HG03575 (cell line): ENCODE data around the gene PDE4D.
"Not testable (repeated sequence)": the region's sequence is repeated elsewhere in the genome, so short reads cannot be mapped to it uniquely, and the experiment has no call there.

Experiments used
- ATAC-seq: cut with Tn5 transposase; IDR thresholded peaks from one replicate; pipeline ENCODE4 v1.9.1; 2021; ENCODE audit not compliant: unreplicated experiment, insufficient number of reproducible peaks, low FRiP score; ENCODE audit errors: extremely low read depth

The PDE4D gene

DNA sequence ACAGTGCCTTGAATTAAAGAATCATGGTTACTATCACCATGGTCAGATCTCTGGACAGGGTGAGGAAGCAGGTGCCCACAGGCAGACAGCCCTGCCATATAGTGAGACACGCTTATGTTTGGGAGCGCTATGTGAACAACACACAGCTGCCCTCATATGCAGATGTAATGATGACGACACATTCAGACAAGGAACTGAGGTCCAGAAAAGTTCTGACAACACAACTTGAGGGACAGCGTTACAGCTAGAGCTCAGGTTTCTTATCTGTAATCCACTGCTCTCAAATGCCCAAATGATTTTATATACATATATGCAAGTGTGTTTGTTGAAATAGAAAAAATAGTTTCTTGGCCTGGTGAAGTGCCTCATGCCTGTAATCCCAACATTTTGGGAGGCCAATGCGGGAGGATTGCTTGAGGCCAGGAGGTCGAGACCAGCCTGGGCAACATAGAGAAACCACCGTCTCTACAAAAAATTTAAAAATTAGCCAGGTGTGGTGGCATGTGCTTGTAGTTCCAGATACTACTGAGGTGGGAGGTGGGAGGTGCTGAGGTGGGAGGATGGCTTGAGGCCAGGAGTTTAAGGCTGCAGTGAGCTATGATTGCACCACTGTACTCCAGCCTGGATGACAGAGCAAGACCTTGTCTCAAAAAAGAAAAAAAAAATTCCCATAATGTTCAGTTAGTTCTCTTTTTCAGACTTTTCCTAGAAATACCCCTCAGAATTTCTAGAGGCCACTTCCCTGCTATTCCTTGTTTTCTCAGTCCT is 887.4 kb downstream of the PDE4D start:
- no peak for ATAC-seq

DNA sequence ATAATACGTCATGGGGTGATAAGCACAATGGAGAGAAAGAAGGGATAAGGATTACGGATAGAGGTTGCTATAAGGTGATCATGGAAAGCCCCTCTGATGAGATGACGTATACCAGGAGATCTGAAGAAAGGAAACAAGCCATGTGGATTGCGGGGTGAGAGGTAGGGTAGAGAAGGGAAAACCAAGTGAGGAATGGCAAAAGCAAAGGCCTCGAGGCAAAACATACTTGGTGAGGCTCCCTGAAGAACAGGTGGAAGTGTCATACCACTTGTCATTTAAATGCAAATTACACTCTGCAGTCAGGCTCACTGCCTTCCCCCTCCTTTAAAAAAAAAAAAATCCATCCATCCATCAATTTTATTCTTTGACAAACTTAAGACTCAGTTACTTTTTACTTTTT is 889.9 kb downstream of the PDE4D start:
- no peak for ATAC-seq

DNA sequence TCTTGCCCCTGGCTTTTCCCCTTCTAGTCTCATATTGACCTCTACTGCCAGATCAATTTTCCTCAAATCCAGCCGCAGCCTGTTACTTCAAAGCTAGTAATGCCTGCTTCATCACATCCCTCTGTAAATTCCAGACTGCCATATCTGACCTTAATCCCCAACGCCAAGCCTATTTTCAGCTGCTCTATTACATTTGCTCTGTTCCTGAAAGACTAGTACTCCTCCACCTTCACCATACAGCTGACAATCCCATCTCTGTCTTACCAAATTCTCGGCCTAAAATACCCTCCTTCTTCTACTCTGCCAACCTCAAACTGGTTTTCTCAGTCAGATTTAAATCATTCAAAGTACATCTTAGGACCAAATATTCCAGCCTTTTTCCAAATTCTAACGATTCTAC is 890.4 kb downstream of the PDE4D start:
- ATAC-seq = no peak

DNA sequence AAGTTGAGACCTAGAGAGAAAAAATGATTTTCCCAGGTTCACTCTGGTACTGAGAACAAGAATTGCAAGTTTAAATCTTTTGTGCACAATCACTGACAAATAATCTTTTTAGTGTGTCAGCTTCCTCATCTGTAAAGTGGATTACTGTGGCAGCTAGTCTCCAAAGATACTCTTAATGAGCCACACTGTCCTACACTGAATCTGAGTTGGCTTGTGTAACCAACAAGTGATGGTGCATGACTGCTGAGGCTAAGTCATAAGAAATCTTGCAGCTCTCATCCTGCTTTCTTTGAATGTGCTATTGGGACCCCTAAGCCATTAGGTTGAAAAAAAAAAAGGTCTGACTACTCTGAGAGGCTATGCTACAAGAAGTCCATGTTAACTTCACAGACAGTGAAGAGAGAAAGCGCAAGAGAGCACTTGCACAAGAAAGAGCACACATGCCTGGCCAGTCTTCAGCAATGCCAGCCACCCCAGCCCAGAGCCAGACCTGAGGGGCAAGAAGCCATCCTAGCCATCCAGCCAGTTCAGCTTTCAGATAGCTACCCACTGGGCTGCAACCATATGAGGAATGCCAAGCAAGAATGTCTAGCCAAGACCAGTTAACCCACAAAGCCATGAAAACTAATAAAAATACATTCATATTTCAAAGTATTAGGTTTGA is 891.2 kb downstream of the PDE4D start:
- ATAC-seq = no peak

DNA sequence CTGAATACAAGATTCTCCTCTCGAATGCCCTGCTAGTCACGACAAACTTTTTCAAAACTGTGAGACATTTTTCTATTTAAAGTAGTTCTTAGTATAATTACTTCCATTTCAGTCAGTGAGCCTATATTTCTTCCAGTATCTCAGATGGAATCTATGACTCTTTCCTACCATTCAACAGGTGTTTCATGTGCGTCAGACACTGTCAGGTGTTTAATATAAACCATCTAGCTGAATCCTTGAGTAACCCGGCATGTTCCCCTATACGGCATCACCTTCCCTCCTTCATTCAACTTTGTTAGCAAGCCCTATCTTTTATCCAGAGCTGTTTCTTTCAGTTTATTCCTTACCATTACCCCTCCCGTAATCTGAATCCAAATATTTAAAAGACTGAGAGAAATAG is 891.8 kb downstream of the PDE4D start:
- ATAC-seq = no peak

DNA sequence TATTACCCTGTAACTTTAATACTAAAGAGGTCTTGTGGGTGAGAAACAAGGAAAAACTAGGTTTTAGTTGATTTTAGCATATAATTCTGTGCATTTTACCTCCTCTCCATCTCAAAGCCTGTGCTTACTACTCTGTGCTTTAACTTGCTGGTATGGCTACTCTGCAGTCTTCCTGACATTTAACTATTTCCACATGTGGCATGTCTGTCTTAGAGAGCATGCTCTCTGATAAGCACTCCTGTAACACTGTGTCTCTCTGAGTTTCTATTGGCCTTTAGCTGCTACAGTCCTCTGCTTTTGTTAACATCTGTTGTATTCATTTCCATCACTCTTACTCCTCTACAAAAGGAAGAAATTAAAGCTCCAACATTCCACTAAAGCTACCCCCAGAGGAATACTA is 892.4 kb downstream of the PDE4D start:
- ATAC-seq = no peak

DNA sequence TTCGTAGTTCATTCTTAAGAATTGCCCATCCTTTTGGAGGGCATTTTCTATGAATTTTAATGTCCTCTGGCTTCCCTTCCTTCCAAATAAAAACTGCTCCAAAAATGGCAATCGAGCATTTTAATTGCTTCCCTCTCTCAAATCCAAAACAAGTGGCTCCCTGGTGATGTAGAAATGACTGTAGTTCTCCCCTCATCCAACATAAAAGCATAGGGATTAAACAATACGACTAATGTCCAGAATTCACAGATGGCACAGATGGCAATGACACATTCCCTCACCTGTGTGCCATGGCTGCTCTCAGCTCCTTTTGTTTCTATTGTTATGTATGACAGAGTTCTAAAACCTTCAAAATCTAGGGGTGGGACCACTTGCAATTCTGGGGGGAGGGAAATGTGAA is 893.3 kb downstream of the PDE4D start:
- ATAC-seq = no peak

DNA sequence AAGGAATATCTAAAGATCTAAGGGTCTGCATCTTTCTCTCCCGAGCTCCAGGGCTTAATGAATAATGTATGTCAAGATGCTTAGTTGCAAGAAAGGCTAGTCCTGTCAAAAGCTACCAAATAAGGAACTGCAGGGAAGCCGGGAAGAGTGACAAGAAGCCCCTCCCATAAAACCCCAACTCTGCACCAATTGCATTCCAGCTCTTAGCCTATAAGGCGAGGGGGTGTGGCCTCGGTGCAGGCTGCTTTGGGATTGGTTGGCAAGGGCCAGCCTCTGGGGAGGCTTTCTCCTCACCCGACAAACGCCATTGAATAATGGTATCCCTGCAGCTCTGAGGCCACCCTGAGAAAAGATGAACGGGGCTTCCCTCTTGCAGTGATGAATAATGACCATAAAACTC is 893.7 kb downstream of the PDE4D start:
- no peak for ATAC-seq

DNA sequence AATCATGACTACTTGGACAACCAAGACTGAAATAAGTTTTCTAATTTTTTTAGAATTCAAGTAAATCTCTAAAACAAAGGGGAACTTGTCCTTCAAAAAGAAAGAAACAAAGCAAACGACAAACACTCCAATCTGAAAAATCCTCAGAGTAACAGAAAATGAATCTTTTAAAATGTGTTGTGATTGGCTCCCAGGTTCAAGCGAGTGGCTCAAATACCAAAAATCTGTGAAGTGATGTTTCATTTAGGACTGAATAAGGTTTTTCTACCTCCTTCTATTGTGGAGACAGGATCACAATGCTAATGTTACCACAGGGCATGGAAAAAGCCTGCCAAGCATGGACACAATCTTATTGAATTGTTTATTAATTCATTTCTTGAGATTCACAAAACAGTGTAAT is 895.0 kb downstream of the PDE4D start:
- no peak for ATAC-seq

DNA sequence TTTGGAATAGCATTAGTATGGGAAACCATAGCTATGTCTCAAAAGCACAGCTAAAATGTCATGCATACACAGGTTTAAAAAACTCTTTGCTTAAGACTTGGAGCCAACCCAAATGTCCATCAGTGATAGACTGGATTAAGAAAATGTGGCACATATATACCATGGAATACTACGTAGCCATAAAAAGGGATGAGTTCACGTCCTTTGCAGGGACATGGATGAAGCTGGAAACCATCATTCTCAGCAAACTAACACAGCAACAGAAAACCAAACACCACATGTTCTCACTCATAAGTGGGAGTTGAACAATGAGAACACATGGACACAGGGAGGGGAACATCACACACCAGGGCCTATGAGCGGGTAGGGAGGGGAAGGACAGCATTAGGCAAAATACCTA is 897.7 kb downstream of the PDE4D start:
- not testable (repeated sequence) for ATAC-seq

DNA sequence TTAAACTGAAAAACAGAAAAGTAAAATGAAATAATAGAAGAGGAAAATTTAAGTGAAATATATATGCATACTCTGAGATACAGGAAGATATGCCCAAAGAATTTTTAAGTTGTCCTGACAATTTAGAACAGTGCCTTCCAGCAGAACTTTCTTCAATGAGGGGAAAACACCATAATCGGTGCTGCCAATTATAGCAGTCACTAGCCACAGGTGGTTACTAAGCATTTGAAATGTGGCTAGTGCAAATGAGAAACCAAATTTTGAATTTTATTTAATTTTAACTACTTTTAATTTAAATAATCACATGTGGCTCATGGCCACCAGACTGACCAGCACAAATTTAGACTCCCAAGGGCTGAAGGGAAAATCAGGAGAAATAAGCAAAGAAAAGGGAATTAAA is 900.1 kb downstream of the PDE4D start:
- no peak for ATAC-seq

DNA sequence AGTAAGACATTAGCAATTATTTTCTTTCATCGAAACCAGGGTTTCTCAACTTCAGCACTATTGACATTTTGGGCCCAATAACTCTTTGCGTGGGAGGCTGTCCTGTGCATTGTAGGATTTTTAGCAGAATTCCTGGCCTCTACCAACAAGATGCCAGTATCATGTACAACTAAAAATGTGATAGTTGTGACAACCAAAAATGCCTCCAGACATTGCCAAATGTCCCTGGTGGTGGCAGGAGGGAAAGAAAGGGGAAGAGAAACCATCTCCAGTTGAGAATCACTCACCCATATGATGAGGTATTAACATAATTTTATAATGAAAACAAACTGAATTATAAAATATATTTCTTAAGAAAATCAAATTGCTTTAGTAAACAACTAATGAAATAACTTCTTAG is 904.6 kb downstream of the PDE4D start:
- ATAC-seq = no peak

DNA sequence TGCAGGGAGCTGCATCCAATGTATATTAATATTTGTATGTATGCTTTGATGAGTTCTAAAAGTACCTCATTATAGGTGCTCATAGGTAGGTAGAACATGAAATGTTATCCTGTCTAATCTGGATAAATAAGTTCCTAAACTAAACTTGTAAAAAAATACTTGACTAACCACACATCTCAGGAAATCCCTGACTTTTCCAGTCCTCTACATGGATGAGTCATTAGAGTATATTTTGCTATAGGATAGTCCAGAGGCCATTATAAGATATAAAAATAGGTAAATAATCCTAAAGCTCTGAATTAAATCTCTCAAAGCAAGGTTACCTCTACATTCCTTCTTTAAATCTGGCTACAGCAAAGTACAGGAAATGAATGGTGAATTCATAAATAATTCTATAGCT is 906.3 kb downstream of the PDE4D start:
- ATAC-seq = no peak

DNA sequence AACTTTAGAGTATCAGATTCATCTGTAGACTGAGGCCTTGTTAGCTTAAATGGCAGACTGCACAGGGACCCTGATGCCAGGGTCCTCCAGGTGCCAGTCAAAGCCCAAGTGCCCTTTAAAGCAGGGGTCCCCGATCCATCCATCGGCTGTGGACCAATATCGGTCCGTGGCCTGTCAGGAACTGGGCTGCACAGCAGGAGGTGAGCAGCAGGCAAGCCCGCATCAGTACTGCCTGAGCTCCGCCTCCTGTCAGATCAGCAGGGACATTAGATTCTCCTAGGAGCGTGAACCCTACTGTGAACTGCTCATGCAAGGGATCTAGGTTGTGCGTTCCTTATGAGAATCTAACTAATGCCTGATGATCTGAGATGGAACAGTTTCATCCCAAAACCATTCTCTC is 907.2 kb downstream of the PDE4D start:
- ATAC-seq = no peak

DNA sequence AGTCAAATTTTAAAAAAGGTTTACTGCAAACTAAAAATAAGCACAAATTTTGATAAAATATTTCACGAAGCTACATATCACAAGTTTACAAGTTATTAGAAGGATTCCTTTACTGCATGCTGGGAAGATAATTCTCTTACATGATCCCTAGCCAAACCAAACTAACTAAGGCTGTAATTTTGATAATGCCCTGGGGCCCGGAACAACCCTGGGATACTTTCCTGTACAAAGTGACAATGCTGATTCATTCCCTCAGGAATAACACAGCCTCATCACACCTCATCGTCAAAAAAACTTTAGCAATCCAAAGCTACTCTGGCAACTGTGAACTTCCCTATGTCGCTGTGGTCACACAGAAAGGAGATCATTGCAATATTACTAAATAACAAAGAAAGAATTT is 907.8 kb downstream of the PDE4D start:
- no peak for ATAC-seq

DNA sequence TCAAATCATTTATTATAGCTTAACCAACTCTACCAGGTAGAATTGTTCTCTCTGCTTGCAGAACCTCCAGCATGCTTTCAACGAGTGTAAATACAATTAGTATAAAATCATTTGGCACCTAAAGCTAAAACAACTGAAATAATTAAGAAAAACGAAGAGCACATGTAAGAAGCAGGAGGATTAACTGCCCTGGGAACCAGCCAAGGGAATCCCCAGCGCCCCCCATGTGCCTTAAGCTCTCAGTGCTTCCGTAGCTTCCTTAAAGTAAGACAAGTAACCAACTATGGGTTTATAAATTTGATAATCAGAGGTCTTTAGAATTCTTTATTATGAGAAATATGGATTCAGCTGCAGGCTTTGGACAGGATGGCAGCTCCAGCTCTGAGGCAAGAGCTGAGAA is 908.2 kb downstream of the PDE4D start:
- no peak for ATAC-seq

DNA sequence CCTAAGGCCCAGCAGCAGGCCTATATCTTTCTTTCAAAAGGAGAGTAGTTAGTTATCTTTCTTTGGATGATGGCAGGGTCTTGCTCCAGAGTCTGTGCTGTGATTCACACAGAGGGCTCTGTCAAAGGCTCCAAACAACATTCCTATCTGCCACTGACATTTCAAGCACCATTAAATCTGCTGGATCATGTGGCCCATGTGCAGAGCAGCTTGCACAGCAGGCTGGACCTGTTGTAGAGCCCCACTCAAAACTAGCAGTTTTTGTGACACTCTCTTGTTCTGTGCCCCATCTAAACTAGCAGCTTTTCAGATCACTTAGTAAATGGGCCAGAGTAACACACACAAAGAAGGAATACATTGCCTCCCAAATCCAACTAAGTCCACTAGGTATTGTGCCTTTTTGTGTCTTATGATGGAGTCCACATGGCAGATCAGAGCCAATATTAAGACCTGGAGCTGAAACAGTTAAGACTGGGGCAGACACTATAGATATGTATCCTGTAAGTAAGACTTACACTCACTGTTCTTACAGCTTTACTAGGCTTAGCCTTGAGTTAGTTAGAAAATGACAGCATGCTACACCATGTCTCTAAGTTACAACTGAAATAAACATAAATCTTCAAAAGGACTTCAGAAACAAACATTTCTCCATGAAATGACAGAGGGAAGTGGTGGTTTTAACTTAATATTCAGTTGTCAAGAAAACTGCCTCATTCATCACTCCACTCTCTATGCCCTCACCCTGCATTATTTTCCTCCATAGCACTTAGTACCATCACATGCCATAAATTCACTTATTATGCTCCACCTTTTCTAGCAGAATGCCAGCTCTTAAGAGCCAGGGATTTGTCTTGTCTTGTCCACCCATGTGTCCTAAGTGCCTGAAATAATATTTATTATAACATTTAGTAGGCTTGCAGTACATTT is 909.7 kb downstream of the PDE4D start:
- no peak for ATAC-seq

DNA sequence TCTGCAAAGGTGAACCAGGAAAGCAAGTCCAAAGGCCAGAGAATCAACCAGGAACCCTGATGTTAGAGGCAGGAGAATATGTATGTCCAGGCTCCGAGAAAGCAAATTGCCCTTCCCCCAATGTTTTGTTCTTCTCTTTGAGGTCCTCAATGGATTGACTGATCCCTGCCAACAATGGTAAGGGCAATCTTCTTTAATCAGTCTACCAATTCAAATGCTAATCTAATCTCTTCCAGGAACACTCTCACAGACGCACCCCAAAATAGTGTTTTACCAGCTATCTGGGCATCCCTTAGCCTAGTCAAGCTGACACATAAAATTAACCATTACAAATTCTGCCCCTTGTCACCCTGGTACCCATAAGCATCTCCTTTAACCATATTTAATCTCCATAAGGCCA is 912.6 kb downstream of the PDE4D start:
- no peak for ATAC-seq

DNA sequence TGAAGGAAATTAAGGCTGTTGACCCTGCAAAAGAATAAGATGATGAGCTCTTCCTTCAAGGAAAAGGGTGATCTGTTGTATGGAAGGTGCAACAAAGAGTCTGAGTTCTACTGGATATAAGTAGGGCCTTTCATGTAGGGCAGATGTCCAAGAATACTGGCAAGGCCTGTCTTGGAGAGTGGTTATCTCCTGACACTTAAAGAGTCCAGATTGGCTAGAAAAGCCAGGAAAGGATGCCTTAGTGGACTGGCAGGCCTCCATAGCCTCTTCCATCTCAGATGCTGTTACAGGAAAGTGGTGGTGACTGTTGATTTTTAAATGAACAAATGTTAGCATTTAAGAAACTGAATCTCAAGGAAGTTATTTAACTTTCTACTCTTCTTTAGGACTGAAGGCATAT is 914.4 kb downstream of the PDE4D start:
- no peak for ATAC-seq

DNA sequence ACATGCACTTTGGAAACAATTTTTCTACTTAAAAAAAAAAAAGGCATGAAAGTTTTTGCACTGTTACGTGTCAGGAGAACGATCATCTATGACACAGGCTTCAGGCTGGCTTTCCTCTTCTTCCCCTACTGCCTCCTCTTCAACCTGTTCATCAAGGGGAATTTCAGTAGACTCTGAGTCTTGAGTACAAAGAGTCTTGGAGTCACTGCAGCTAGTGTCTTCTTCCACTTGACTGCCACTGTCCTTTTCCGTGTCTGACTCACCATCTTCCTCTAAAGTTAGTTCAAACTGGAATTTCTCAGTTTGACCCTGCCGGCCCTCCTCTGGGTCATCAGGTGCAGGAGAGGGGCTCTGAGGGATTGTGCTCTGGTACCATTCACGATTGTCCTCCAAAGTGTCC is 918.9 kb downstream of the PDE4D start:
- ATAC-seq = no peak
